ENCODE measurements around the gene SOWAHB. TPM values are rescaled to one million over a fixed set of nuclear protein-coding genes. Genes with fewer than 3 reads are reported as not detected.
"Not testable (repeated sequence)": the region's sequence is repeated elsewhere in the genome, so short reads cannot be mapped to it uniquely, and the experiment has no call there.

Gene SOWAHB
- total RNA-seq, 1 donor from 2014 or later: 4.8 TPM

DNA sequence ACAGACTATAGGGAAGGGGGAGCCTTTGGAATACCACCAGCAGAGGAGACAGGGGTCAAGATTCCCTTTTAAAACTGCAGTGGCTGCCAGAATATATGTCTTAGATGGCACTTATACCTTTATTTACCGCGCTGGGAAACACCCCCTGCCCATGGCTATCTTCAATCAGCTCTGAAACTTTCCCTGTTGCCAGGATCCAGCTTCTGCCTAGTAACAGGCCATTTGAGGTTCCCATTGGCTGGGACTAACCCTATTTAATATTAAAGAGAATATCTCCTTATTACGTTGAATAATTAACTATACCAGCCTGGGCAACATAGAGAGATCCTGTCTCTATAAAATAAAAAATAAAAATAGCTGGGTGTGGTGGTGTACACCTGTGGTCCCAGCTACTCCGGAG lies 23.8 kb downstream of the SOWAHB start:
- H3K27me3 Mint-ChIP-seq (ENCODE audit: low read depth): no peaks in the 10 kb centered on the region
- DNase-seq (ENCODE audit: low spot score): no peak
- TF ChIP-seq, protein P1, sequence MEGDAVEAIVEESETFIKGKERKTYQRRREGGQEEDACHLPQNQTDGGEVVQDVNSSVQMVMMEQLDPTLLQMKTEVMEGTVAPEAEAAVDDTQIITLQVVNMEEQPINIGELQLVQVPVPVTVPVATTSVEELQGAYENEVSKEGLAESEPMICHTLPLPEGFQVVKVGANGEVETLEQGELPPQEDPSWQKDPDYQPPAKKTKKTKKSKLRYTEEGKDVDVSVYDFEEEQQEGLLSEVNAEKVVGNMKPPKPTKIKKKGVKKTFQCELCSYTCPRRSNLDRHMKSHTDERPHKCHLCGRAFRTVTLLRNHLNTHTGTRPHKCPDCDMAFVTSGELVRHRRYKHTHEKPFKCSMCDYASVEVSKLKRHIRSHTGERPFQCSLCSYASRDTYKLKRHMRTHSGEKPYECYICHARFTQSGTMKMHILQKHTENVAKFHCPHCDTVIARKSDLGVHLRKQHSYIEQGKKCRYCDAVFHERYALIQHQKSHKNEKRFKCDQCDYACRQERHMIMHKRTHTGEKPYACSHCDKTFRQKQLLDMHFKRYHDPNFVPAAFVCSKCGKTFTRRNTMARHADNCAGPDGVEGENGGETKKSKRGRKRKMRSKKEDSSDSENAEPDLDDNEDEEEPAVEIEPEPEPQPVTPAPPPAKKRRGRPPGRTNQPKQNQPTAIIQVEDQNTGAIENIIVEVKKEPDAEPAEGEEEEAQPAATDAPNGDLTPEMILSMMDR (IDR thresholded peaks at IDR 0.05): no peak
- peaks cover 4% of the 10 kb centered on the region for H3K4me1 Mint-ChIP-seq (ENCODE audit: low read depth)
- H3K9me3 Mint-ChIP-seq (ENCODE audit: low read depth): no peaks in the 10 kb centered on the region
- H3K36me3 Mint-ChIP-seq (ENCODE audit: low read depth): no peaks in the 10 kb centered on the region
- no peak overlapping the region for H3K27ac Mint-ChIP-seq (ENCODE audit: unreplicated experiment)
- no peak overlapping the region for H3K4me3 Mint-ChIP-seq (ENCODE audit: unreplicated experiment)

DNA sequence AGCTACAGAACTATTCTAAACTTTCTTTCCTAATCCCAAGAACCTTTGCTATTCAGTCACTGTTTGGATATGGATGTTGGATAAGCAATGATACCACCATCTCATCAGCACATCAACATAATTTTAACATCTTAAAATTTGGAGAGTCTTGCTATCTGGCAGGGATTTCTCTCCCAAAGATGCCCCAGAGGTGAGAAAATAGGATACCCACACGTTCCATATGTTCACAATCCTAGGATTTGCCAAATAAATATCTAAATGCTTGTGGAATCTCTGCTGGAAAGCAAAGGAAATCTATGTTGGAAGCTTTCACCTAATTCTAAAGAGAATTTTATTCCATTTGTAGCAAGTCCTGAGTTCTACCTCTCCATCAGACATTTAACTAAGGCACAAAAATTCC lies 24.4 kb downstream of the SOWAHB start:
- Mint-ChIP-seq H3K27me3 (ENCODE audit: low read depth) (no peaks in the 10 kb centered on the region), H3K9me3 (ENCODE audit: low read depth) (no peaks in the 10 kb centered on the region), H3K27ac (ENCODE audit: unreplicated experiment) (no peak overlapping the region), H3K36me3 (ENCODE audit: low read depth) (no peaks in the 10 kb centered on the region), H3K4me1 (ENCODE audit: low read depth) (peaks cover 8% of the 10 kb centered on the region), H3K4me3 (ENCODE audit: unreplicated experiment) (no peak overlapping the region)
- TF ChIP-seq, protein P1 (IDR thresholded peaks at IDR 0.05): no peak
- DNase-seq (ENCODE audit: low spot score): no peak

DNA sequence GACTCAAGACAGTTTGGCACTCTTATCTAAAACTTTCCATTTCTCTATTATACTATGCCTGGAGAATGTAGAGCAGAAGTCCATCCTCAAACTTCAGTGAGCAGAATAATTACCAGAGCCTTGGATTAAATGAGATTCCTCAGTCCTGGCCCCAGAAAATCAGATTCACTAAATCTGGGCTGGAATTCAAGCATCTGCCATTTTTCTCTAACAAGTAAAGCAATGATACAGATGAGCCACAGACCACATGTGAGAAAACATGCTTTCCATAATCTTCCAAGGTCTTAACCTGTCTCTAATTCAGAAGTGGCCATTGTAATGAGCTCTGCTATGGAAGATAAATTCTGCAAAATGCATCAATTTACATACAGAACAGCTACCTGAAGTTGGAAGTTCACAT lies 25.4 kb downstream of the SOWAHB start:
- no peaks in the 10 kb centered on the region for H3K36me3 Mint-ChIP-seq (ENCODE audit: low read depth)
- no peak overlapping the region for H3K4me3 Mint-ChIP-seq (ENCODE audit: unreplicated experiment)
- no peaks in the 10 kb centered on the region for H3K27me3 Mint-ChIP-seq (ENCODE audit: low read depth)
- no peak for DNase-seq (ENCODE audit: low spot score)
- H3K9me3 Mint-ChIP-seq (ENCODE audit: low read depth): no peaks in the 10 kb centered on the region
- TF ChIP-seq, protein P1 (IDR thresholded peaks at IDR 0.05): no peak
- H3K4me1 Mint-ChIP-seq (ENCODE audit: low read depth): peaks cover 9% of the 10 kb centered on the region
- H3K27ac Mint-ChIP-seq (ENCODE audit: unreplicated experiment): no peak overlapping the region

DNA sequence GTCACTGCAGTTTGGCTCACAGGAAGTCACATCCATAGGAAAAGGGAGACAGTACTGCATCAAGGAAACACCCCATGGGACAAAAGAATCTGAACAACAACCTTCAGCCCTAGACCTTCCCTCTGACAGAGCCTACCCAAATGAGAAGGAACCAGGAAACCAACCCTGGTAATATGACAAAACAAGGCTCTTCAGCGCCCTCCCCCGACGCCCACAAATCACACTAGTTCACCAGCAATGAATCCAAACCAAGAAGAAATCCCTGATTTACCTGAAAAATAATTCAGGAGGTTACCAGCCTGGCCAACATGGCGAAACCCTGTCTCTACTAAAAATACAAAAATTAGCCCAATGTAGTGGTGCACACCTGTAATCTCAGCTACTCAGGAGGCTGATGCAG lies 29.2 kb downstream of the SOWAHB start:
- not testable (repeated sequence) for H3K27me3 Mint-ChIP-seq (ENCODE audit: low read depth); H3K36me3 Mint-ChIP-seq (ENCODE audit: low read depth); H3K27ac Mint-ChIP-seq (ENCODE audit: unreplicated experiment); H3K4me1 Mint-ChIP-seq (ENCODE audit: low read depth); DNase-seq (ENCODE audit: low spot score); H3K4me3 Mint-ChIP-seq (ENCODE audit: unreplicated experiment); H3K9me3 Mint-ChIP-seq (ENCODE audit: low read depth)

DNA sequence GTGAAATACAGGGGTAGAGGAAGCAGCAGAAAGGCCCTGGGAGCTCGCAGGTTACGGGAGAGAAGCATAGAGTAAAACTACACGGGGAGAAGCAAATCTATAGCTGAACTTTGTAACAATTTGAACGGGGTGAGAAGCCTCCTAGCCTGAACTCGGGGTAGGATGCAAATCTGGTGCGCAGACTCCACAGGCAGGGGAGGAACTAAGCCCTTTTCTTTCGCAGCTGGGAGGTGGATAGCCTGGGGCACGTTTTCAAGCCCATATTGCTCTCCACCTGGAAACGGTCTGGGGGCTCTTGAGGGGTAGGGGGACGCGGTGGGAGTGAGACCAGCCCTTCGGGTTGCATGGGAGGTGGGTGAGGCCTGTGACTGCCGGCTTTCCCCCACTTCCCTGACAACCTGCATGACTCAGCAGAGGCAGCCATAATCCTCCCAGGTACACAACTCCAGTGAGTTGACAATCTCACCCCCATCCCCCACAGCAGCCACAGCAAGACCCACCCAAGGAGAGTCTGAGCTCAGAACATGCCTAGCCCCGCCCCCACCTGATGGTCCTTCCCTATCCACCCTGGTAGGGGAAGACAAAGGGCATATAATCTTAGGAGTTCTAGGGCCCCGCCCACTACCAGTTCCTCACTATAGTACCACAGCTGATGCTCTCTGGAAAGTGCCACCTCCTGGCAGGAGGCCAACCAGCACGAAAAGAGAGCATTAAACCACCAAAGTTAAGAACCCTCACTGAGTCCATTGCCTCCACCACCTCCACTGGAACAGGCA lies 29.9 kb downstream of the SOWAHB start:
- Mint-ChIP-seq H3K9me3 (ENCODE audit: low read depth) (no peaks in the 10 kb centered on the region), H3K27ac (ENCODE audit: unreplicated experiment) (no peak overlapping the region), H3K4me3 (ENCODE audit: unreplicated experiment) (no peak overlapping the region), H3K36me3 (ENCODE audit: low read depth) (no peaks in the 10 kb centered on the region), H3K27me3 (ENCODE audit: low read depth) (no peaks in the 10 kb centered on the region), H3K4me1 (ENCODE audit: low read depth) (peaks cover 9% of the 10 kb centered on the region)
- DNase-seq (ENCODE audit: low spot score): no peak
- TF ChIP-seq, protein P1 (IDR thresholded peaks at IDR 0.05): no peak

DNA sequence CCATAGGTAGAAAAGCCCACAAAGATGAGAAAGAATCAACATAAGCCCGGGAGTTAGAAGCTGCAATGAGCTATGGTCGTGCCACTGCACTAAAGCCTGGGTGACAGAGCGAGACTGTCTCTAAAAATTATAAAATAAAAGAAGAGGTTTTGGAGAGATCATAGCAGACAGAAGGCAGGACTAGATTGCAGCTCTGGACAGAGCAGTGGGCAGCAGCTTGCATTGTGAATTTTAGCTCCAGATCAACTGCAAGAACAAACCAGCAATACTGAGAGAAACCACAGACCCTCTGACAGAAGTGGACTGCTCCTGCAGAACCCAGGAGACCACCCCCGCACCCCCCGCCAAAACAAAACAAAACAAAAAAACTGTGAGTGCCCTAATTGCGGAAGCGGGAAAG lies 30.6 kb downstream of the SOWAHB start:
- Mint-ChIP-seq H3K27me3 (ENCODE audit: low read depth) (no peaks in the 10 kb centered on the region), H3K4me3 (ENCODE audit: unreplicated experiment) (no peak overlapping the region), H3K36me3 (ENCODE audit: low read depth) (no peaks in the 10 kb centered on the region), H3K9me3 (ENCODE audit: low read depth) (no peaks in the 10 kb centered on the region), H3K27ac (ENCODE audit: unreplicated experiment) (no peak overlapping the region), H3K4me1 (ENCODE audit: low read depth) (peaks cover 5% of the 10 kb centered on the region)
- TF ChIP-seq, protein P1 (IDR thresholded peaks at IDR 0.05): no peak
- no peak for DNase-seq (ENCODE audit: low spot score)

Measured in chondrocyte (in vitro differentiated cells).